Esophagus muscularis mucosa (tissue), 4 donors: ENCODE data around the gene ABI1. TPM values are rescaled to one million over a fixed set of nuclear protein-coding genes. Genes with fewer than 3 reads are reported as not detected.

Experiments
- DNase-seq: peaks from one replicate; pipeline ENCODE4 v3.0.0-alpha.2; 2017; ENCODE audit errors: extremely low spot score
- H3K27ac ChIP-seq, 4 donors: fragments of 200-600 bp; sonication (generic); replicated peaks in 1 of 4; 1 replicate in 3 of 4; 2 replicates in 1 of 4; pipeline ENCODE4 v1.5.1; 2016 to 2019; ENCODE audit warnings: mild to moderate bottlenecking in 1 of 4
- H3K27me3 ChIP-seq, 4 donors: fragments of 200-600 bp; sonication (generic); one replicate each; pipeline versions ENCODE4 v1.5.1 to v1.6.0; 2016 to 2019
- H3K36me3 ChIP-seq, 4 donors: fragments of 200-600 bp; sonication (generic); one replicate each; pipeline ENCODE4 v1.5.1; 2016 to 2019
- H3K4me1 ChIP-seq, 4 donors: fragments of 200-600 bp; sonication (generic); one replicate each; pipeline ENCODE4 v1.5.1; 2016 to 2019
- H3K4me3 ChIP-seq, 4 donors: fragments of 200-600 bp; sonication (generic); 1 replicate in 2 of 4; 2 replicates in 2 of 4; pipeline ENCODE4 v1.5.1; 2016 to 2019; ENCODE audit warnings: mild to moderate bottlenecking in 4 of 4, moderate library complexity in 1 of 4
- H3K9me3 ChIP-seq, 4 donors: fragments of 200-600 bp; sonication (generic); 1 replicate in 3 of 4; 2 replicates in 1 of 4; pipeline ENCODE4 v1.5.1; 2016 to 2019
- CTCF ChIP-seq, 3 experiments: fragments of 200-600 bp in 2 of 3; fragments of 450-650 bp in 1 of 3; sonication (generic) in 2 of 3; IDR thresholded peaks; one replicate each; pipeline ENCODE4 v1.5.1; 2017 to 2019; ENCODE audit warnings: antibody characterized with exemption in 3 of 3, mild to moderate bottlenecking in 2 of 3, moderate library complexity in 1 of 3
- EP300 ChIP-seq: sonication (generic); formaldehyde crosslinking; IDR thresholded peaks from one replicate; pipeline ENCODE4 v1.6.1; 2017; ENCODE audit warnings: antibody characterized with exemption
- POLR2A ChIP-seq: fragments of 450-650 bp; IDR thresholded peaks from one replicate; pipeline ENCODE4 v1.6.1; 2017; ENCODE audit warnings: antibody characterized with exemption, moderate library complexity, mild to moderate bottlenecking, low read depth
- POLR2AphosphoS5 ChIP-seq, 2 donors: sonication (generic); formaldehyde crosslinking; IDR thresholded peaks; one replicate each; pipeline ENCODE4 v1.6.1; 2017; ENCODE audit warnings: antibody characterized with exemption in 2 of 2
- WGBS: methylation state at CpG from one replicate; pipeline ENCODE4 v1.1.5; 2018; 5-methylcytosine and 5-hydroxymethylcytosine counted together
- intact Hi-C: fragments of 100-400 bp; cut with DNase I; formaldehyde crosslinking; loops from one replicate; pipeline ENCODE4 v1.15.1; 2023
- total RNA-seq, 4 donors: library from RNA; depleted of rRNA; stranded (reverse); fragments of >200 nt; gene quantifications; one replicate each; pipeline versions ENCODE4 v1.1.0 to v1.2.1, GENCODE V29; 2016

The ABI1 gene
- total RNA-seq, 4 donors from 2014 or later: 37.4 to 57.7 (median 43.5) TPM

- H3K27ac ChIP-seq: no peak overlapping the region
- H3K4me3 ChIP-seq: no peak overlapping the region
- H3K27me3 ChIP-seq: no peaks in the 10 kb centered on the region
- WGBS: 90% methylated on average over 6 of the region's 6 CpGs
- peaks cover 7 to 58% (median 46%) of the 10 kb centered on the region in 4 donors for H3K36me3 ChIP-seq
- no peaks in the 10 kb centered on the region for H3K9me3 ChIP-seq
- H3K4me1 ChIP-seq: peaks cover 0 to 2% (median 0%) of the 10 kb centered on the region in 4 donors
- intact Hi-C loops: no loop called here
- no peak for DNase-seq
- TF ChIP-seq POLR2A (no peak), EP300 (no peak), POLR2AphosphoS5 (IDR thresholded peaks at IDR 0.05) (no peak), CTCF (IDR thresholded peaks at IDR 0.05) (no peak)
Measured at GRCh38 chr10:26706206-26706605, 154.6 kb downstream of the ABI1 start.

DNA sequence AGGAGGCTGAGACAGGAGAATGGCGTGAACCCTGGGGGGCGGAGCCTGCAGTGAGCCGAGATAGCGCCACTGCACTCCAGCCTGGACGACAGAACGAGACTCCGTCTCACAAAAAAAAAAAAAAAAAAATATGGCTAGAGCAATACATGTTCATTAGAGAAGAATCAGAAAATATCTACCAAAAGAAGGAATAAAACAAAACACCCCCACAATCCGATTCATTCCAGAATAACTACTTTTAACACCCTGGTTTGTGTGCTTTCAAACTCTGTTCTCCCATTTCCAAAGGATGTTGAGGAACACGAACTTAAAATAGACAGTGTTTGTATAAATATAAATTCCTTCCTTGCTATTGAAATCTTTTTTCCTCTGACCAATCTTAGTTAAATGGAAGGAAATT lies 156.8 kb downstream of the ABI1 start:
- no peak overlapping the region for H3K4me3 ChIP-seq
- intact Hi-C loops: no loop called here
- peaks cover 7 to 45% (median 39%) of the 10 kb centered on the region in 4 donors for H3K36me3 ChIP-seq
- H3K27ac ChIP-seq: no peak overlapping the region
- H3K27me3 ChIP-seq: no peaks in the 10 kb centered on the region
- 62% methylated on average over 3 of the region's 9 CpGs for WGBS
- TF ChIP-seq CTCF (IDR thresholded peaks at IDR 0.05): no peak
- TF ChIP-seq EP300: no peak
- TF ChIP-seq POLR2AphosphoS5 (IDR thresholded peaks at IDR 0.05): no peak
- no peak for TF ChIP-seq POLR2A
- peaks cover 0 to 7% (median 2%) of the 10 kb centered on the region in 4 donors for H3K4me1 ChIP-seq
- no peak for DNase-seq
- no peaks in the 10 kb centered on the region for H3K9me3 ChIP-seq

DNA sequence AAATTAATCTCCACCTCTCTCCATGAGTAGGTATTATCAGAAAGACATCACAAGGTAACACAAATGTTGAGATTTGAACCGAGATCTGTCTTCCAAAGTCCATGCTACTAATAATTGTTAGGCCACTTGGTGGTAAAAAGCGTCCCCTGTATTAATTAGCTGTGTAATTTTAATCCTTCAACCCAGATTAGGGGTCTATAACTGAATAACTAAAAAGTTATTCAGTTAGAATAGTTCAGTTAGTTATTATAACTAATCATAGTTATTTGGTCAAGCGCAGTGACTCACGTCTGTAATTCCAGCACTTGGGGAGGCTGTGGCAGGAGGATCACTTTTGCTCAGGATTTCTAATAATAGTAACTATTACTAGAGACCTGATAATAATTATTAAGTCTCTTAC lies 157.7 kb downstream of the ABI1 start:
- Histone ChIP-seq H3K27ac (no peak overlapping the region), H3K27me3 (no peaks in the 10 kb centered on the region), H3K4me3 (no peak overlapping the region), H3K4me1 (peaks cover 8 to 16% (median 11%) of the 10 kb centered on the region in 4 donors), H3K36me3 (peaks cover 7 to 36% (median 31%) of the 10 kb centered on the region in 4 donors), H3K9me3 (no peaks in the 10 kb centered on the region)
- no peak for DNase-seq
- WGBS: 90% methylated on average over 4 of the region's 4 CpGs
- no peak for TF ChIP-seq POLR2A
- TF ChIP-seq CTCF (IDR thresholded peaks at IDR 0.05): no peak
- no peak for TF ChIP-seq EP300
- TF ChIP-seq POLR2AphosphoS5 (IDR thresholded peaks at IDR 0.05): no peak
- intact Hi-C loops: no loop called here

- no peak for DNase-seq
- Histone ChIP-seq H3K36me3 (peaks cover 2 to 15% (median 11%) of the 10 kb centered on the region in 4 donors), H3K4me3 (no peak overlapping the region), H3K4me1 (peaks cover 14 to 27% (median 19%) of the 10 kb centered on the region in 4 donors), H3K27me3 (no peaks in the 10 kb centered on the region), H3K9me3 (no peaks in the 10 kb centered on the region), H3K27ac (no peak overlapping the region)
- TF ChIP-seq CTCF (IDR thresholded peaks at IDR 0.05): no peak
- TF ChIP-seq POLR2A: no peak
- TF ChIP-seq EP300: no peak
- no peak for TF ChIP-seq POLR2AphosphoS5 (IDR thresholded peaks at IDR 0.05)
- intact Hi-C loops: no loop called here
- WGBS: 67% methylated on average over 4 of the region's 4 CpGs
Measured at GRCh38 chr10:26700884-26701630, 159.7 kb downstream of the ABI1 start.
